Stimulated activated CD4-positive, alpha-beta T cell treated with anti-CD3 and anti-CD28 coated beads, Interleukin-15, amount 100 ng/mL, for 1 hour (primary cell): ENCODE data around the gene ELOB.
A peak's percentile ranks its signal among the peaks of the same experiment; 100 is the strongest.

Experiments
- DNase-seq, 2 donors: peaks; one replicate each; pipeline ENCODE4 v3.0.0-alpha.2; 2020; ENCODE audit warnings: low read depth in 1 of 2, low spot score in 1 of 2

The ELOB gene

GRCh38 chr16:2811703-2812471 is 34.8 kb upstream of the ELOB start:
- DNase-seq = no peak

DNA sequence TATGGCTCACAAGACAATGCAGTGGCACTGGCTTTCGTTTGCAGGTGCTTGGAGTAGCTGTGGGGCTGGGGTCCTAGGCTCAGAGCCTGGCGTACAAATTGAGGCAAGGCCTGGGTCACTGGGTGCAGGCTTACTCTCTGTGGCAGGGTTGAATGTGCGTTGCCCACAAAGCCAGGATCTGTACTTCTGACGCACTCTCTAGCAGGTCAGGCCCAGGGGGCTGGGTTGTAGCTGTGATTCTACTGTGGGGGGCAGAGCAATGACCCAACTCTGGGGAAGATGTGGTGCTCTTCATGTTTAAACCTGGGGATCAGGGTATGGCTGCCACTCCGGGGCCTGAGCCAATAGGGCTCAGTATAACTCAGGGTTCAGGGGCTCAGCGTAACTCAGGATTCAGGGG is 33.6 kb upstream of the ELOB start:
- DNase-seq = no peak

DNA sequence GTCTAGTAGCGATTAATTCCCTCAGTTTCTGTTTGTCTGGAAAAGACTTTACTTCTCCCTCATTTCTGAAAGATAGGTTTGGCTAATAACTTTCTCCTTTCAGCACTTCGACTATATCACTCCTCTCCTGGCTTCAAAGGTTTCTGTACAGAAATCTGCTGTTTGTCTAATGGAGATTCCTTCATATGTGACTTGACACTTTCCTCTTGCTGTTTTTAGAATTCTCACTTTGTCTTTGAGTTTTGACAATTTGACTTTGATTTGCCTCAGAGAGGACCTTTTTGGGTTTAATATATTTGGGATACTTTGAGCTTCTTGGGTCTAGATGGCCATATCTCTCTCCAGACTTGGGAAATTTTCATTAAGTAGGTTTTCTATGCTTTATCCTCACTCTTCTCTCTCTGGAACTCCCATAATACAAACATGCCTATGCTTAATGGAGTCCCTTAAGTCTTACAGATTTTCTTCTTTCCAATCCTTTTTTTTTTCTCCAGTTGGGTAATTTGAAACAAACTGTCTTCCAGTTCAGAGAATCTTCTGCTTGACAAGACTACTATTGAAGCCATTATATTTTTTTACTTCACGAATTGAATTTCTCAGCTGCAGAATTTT is 32.2 kb upstream of the ELOB start:
- no peak for DNase-seq

DNA sequence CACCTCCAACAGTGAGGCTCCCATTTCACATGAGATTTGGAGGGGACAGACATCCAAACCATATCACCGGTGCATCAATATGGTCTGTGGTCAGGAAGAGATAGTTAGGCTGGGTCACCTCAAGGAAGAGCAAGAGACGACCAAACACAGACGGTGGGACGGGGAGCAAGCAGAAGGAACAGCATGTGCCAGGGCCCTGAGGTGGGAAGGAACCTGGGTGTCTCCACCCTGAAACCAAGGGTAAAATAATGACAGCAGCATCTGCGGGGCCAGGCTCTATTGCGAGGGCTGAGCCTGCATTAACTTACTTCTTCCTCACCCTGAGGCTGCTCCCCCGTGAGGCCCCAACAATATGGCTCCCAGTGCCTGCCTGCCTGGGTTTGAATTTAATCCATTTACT is 31.1 kb upstream of the ELOB start:
- no peak for DNase-seq

GRCh38 chr16:2806286-2806685 is 29.2 kb upstream of the ELOB start:
- DNase-seq = no peak

DNA sequence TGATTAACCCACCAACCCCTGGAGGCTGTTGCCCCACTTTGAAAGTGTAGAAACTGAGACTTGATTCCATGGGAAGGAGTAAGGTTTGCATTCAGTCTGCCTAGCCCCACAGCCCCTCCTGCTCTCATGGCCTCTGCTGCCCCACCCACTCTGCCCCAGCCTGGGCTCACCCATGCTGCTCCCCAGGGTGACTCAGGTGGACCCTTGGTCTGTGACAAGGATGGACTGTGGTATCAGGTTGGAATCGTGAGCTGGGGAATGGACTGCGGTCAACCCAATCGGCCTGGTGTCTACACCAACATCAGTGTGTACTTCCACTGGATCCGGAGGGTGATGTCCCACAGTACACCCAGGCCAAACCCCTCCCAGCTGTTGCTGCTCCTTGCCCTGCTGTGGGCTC is 27.6 kb upstream of the ELOB start:
- no peak for DNase-seq

- DNase-seq = no peak
Observed at GRCh38 chr16:2803545-2804195, 26.6 kb upstream of the ELOB start.

DNA sequence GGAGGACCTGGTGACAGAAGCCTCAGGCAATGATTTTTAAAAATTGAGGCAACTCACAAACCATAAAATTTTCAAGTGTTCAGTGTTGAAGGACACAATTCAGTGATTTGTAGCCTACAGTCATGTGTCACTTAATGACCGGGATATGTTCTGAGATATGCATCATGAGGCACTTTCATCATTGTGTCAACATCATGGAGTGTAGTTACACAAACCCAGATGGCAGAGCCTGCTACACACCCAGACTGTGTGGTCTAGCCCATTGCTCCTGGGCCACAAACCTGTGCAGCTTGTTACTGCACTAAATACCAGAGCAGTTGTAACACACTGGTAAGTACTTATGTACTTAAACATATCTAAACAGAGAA is 22.8 kb upstream of the ELOB start:
- DNase-seq = no peak

- no peak for DNase-seq
Observed at GRCh38 chr16:2799205-2799858, 22.3 kb upstream of the ELOB start.

DNA sequence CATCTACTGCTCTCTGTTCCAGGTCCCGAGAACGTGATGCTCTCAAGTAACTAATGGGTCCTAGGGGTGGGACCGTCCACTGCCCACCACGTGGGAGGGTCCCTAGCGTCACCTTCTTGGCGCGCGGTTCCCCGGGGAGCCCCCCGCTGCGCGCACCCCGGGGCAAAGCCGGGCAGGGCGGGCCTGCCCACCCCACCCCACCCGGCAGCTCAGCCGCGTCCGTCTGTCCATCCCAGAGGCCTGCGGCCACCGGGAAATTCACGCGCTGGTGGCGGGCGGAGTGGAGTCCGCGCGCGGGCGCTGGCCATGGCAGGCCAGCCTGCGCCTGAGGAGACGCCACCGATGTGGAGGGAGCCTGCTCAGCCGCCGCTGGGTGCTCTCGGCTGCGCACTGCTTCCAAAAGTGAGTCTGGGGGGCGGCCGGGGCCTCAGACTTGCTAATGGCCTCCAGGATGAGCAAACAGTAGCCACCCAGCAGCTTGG is 21.7 kb upstream of the ELOB start:
- no peak for DNase-seq

- no peak for DNase-seq
Observed at GRCh38 chr16:2795395-2796143, 18.5 kb upstream of the ELOB start.

DNA sequence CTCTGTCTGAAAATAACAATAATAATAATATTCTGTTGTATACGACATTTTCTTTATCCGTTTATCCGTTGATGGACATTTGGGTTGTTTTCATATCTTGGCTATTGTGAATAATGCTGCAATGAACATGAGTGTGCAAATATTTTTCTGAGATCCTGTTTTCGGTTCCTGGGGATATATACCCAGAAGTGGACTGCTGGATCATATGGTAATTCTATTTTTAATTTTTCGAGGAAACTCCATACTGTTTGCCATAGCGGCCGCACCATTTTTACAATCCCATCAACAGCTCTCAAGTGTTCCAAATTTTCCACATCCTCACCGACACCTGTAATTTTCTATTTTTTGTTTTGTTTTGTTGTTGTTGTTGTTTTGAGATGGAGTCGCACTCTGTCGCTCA is 15.9 kb upstream of the ELOB start:
- no peak for DNase-seq

DNA sequence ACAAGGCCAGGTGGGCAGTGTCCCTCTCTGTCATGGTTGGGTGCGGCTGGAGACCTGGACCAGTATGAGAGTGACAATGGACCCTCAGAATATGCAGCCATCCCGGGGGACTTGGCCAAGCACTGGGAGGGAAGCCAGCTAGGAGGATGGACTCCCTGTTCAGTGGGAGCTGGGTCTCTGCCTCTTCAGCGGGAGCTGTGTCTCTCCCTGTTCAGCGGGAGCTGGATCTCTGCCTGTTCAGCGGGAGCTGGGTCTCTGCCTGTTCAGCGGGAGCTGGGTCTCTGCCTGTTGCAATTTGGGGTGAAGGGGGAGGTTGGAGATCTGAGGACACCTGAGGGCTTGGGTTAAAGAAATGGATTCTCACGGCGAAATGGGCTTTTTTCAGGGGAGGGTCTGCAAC is 14.1 kb upstream of the ELOB start:
- DNase-seq = no peak

DNA sequence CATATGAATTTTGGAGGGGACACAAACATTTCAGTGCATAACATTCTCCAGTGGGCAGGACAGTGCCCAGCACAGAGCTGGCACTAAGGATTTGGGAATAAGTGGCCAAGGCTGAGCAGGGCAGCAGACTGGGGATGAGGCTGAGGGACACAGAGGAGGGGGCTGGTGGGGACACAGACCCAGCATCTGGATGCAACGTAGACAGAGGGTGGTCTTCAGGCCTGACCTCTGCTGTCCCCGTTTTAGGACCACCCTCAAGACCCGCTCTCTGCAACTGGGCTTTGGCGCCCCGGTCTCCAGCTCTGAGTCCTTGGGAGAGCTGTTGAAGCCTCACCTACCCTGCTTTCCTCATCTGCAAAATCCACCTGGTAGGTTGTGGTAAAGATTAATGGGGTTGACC is 13.6 kb upstream of the ELOB start:
- no peak for DNase-seq

DNA sequence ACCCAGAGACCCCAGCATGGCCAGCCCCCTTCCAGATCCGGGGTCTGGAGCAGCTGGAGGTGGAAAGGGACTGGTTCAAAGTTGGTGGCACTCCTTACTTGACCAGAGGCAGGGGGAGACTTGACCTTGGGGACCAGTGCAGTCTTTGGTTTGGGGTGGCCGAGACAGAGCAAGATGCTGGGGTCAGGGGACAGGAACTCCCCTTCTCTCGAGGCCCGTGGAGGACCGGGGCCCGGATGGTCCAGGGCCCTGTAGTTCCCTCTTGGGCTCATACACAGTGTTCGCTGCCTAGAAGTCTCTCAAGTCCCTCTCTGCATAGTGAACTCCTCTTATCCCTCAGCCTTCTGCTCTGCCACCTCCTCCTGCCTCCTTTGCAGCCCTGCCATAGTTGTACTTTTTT is 10.9 kb upstream of the ELOB start:
- DNase-seq = no peak

GRCh38 chr16:2787406-2787805 is 10.3 kb upstream of the ELOB start, which contains the start of gene PRSS33:
Gene PRSS33 (minus strand): TSS chr16:2787560. CDS start chr16:2786547, 1,013 bp downstream.
- DNase-seq = no peak

DNA sequence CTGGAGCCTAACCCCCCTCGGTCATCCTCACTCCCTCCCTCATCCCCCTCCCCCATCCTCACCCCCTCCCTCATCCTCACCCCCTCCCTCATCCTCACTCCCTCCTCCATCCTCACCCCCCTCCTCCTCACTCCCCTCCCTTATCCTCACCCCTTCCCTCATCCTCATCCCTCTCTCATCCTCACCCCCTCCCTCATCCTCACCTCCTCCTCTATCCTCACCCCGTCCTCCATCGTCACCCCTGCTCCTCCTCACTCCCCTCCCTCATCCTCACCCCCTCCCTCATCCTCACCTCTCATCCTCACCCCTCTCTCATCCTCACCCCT is 9.7 kb upstream of the ELOB start:
- no peak for DNase-seq

DNA sequence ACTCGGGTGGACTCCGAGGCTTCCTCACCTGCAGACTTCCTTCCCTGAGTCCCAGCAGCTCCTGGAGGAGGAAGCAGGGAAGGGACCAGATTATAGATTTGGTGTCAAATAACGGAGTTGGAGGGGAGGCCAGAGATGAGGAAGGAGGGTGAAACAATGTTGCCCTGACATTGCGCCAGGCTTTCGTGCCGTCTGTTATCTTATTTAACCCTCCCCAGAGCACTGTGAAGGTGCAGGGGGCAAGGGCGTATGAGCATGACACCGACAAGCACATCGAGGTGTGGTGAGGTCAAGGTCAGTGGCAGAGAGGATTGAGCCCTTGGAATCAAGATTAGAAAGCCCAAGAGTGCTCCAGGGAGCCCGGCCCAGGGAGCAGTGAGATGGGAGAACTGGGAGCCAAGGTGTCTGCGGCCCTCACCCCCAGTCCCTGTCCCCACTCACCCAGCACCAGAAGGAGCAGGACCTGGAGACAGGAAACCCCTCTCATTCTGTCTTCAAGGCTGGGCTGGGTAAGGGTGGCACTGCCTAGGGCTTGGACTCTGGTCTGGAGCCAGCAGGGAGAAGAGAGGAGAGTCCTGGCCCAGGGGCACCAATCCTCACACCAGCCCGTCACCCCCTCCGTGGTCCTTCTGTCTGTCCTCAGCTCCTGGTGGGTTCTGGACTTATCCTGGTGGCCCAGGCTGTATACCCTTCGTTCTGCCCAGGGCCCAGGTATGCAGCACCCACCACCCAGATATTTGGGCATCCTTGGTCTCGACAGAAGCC is 9.2 kb upstream of the ELOB start:
- DNase-seq = no peak

DNA sequence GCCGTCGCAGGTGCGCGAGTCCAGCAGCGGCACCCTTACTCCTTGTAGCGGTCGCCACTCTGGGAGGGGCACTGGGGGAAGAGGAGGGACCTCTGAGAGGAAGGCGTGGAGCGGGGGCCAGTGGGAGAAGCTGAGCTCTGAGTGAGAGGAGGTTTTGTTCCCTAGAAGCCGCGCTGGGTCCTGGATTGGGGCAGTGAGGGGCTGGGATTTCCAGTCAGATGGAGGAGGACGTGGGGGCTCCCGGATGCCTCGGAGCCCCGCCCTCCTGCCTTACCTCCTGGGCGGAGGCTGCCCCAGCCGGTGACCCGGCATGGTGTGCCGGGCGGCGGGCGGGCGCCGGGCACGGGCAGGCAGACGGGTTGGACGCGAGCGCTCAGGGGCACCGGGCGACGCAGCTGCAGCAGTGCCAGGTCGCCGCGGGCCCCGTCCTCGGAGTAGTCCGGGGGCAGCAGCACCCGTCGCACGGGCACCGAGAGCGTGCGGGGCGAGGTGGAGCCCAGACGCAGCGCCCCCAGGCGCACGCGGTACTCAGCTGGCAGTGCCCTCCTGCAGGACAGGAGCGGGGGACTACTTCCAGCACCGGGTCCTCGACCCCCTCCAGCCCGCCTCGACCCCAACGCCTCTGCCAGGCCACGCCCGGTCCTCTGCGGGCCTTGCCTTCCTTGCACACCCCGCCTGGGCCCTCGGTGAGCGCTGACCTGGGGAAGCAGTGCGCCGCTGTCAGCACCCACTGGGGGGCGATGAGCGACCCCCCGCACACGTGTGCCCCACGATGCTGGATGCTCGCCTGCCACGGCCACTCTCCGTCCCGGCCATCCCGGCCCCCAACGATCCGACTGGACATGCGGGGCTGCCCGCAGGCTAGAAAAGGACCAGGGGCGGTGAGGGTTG is 8.3 kb upstream of the ELOB start:
- peak in 1 of 2 donors; percentile 26 for DNase-seq
